ENCODE measurements around the gene NOL11. TPM values are rescaled to one million over a fixed set of nuclear protein-coding genes. Genes with fewer than 3 reads are reported as not detected.
"Not testable (repeated sequence)": the region's sequence is repeated elsewhere in the genome, so short reads cannot be mapped to it uniquely, and the experiment has no call there.

NOL11 gene
- total RNA-seq, 1 donor, result 29.0 TPM

DNA sequence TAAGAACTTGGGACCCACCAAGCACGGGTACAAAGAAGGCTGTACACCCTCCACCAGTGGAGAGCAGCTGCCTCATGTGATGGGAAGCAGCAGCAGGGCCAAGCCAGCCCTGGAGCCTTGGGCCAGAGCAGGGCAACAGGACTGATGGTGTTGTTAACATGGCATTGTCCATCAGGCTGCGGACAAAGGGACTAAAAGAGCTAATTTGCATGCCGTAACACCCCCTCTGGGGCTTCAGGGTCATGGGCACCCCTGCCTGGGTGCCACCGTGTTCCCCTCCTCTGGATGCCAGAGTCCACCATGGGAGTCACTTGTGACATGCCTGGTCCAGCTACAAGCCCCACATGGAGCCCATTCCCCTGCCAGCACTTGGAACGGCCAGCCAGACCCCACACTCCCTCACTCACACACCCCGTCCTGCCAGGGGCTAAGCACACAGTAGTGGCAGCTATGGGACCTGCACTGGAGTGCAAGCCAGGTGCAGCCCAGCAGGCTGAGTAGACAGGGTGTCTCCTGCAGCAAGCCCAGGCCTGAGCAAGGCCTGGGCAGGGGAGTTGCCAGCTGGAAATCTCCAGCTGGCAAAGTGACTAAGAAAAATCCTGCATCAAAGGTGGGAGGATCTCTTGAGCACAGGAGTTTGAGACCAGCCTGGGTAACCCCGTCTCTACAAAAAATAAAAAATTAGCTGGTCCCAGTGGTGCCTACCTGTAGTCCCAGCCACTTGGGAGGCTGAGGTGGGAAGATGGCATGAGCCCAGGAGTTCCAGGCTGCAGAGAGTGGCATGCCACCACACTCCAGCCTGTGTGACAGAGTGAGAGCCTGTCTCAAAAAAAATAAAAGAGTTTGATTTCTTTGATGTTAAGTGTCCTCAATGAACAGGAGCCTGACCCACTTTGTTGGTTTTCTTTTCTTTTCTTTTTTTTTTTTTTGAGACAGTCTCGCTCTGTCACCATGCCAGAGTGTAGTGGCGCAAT lies 33.7 kb downstream of the NOL11 start:
- H3K27ac ChIP-seq (ENCODE audit: low read depth, low read length), result no peak overlapping the region
- no peak overlapping the region for H3K4me2 ChIP-seq (ENCODE audit: insufficient read depth, low read length)
- peaks cover 16% of the 10 kb centered on the region for H3K36me3 ChIP-seq (ENCODE audit: insufficient read depth, low read length)
- no peaks in the 10 kb centered on the region for H3K9me3 ChIP-seq (ENCODE audit: low read depth, low read length)
- peaks cover 5% of the 10 kb centered on the region for H3K4me1 ChIP-seq (ENCODE audit: insufficient read depth, low read length)
- TF ChIP-seq, protein P1, sequence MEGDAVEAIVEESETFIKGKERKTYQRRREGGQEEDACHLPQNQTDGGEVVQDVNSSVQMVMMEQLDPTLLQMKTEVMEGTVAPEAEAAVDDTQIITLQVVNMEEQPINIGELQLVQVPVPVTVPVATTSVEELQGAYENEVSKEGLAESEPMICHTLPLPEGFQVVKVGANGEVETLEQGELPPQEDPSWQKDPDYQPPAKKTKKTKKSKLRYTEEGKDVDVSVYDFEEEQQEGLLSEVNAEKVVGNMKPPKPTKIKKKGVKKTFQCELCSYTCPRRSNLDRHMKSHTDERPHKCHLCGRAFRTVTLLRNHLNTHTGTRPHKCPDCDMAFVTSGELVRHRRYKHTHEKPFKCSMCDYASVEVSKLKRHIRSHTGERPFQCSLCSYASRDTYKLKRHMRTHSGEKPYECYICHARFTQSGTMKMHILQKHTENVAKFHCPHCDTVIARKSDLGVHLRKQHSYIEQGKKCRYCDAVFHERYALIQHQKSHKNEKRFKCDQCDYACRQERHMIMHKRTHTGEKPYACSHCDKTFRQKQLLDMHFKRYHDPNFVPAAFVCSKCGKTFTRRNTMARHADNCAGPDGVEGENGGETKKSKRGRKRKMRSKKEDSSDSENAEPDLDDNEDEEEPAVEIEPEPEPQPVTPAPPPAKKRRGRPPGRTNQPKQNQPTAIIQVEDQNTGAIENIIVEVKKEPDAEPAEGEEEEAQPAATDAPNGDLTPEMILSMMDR (IDR thresholded peaks at IDR 0.05; ENCODE audit: extremely low read depth, low read depth, low read length), result no peak
- H3K79me2 ChIP-seq (ENCODE audit: insufficient read depth, low read length), result no peaks in the 10 kb centered on the region
- no peak overlapping the region for H3K4me3 ChIP-seq (ENCODE audit: insufficient read depth, low read length)
- no peaks in the 10 kb centered on the region for H3K27me3 ChIP-seq (ENCODE audit: insufficient read depth, low read length)
- no peaks in the 10 kb centered on the region for H4K20me1 ChIP-seq (ENCODE audit: insufficient read depth, low read length)
- no peak overlapping the region for H2AFZ ChIP-seq (ENCODE audit: low read length)
- DNase-seq (ENCODE audit: insufficient read length, low spot score, missing footprints), result no peak

DNA sequence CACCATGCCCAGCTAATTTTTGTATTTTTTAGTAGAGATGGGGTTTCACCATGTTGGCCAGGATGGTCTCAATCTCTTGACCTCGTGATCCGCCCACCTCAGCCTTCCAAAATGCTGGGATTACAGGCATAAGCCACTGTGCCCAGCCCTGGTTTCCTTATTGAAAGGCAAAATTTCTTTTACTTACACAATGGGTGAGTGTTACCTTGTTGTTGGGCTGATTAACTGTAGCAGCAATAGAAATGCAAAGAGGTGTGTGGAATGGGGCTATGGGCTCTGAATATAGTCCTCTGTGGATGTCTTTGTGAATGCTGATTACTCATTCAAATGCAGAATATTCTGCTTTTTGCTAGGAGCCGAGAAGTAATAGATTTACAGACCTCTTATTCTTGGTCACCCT lies 34.4 kb downstream of the NOL11 start:
- H3K27me3 ChIP-seq (ENCODE audit: insufficient read depth, low read length); H3K4me3 ChIP-seq (ENCODE audit: insufficient read depth, low read length); H3K4me2 ChIP-seq (ENCODE audit: insufficient read depth, low read length); H3K79me2 ChIP-seq (ENCODE audit: insufficient read depth, low read length); DNase-seq (ENCODE audit: insufficient read length, low spot score, missing footprints); H3K27ac ChIP-seq (ENCODE audit: low read depth, low read length); H4K20me1 ChIP-seq (ENCODE audit: insufficient read depth, low read length); H3K4me1 ChIP-seq (ENCODE audit: insufficient read depth, low read length); H2AFZ ChIP-seq (ENCODE audit: low read length); H3K9me3 ChIP-seq (ENCODE audit: low read depth, low read length): not testable (repeated sequence)
- H3K36me3 ChIP-seq (ENCODE audit: insufficient read depth, low read length), result peaks cover 12% of the 10 kb centered on the region

DNA sequence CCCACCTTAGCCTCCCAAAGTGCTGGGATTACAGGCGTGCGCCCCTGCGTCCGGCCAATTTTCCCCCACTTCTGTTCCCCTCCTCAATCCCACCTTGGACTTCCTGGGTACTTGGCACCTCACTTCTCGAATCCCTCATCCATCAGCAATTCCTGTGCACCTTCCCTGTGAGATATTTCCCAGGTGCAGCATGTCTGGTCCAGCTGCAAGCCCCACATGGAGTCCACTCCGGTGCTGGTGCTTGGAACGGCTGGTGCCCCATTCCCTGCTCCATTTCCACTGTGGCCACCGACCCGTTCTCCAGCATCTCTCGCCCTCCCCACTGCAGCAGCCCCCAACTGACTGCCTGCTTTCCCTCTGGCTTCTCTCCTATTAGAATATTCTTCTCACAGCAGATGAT lies 35.3 kb downstream of the NOL11 start:
- TF ChIP-seq, protein P1 (IDR thresholded peaks at IDR 0.05; ENCODE audit: extremely low read depth, low read depth, low read length), result no peak
- Histone ChIP-seq H3K4me1 (ENCODE audit: insufficient read depth, low read length) (peaks cover 5% of the 10 kb centered on the region), H3K27me3 (ENCODE audit: insufficient read depth, low read length) (no peaks in the 10 kb centered on the region), H3K27ac (ENCODE audit: low read depth, low read length) (no peak overlapping the region), H3K9me3 (ENCODE audit: low read depth, low read length) (no peaks in the 10 kb centered on the region), H3K79me2 (ENCODE audit: insufficient read depth, low read length) (no peaks in the 10 kb centered on the region), H3K36me3 (ENCODE audit: insufficient read depth, low read length) (peaks cover 12% of the 10 kb centered on the region), H3K4me3 (ENCODE audit: insufficient read depth, low read length) (no peak overlapping the region), H4K20me1 (ENCODE audit: insufficient read depth, low read length) (no peaks in the 10 kb centered on the region), H2AFZ (ENCODE audit: low read length) (no peak overlapping the region), H3K4me2 (ENCODE audit: insufficient read depth, low read length) (no peak overlapping the region)
- no peak for DNase-seq (ENCODE audit: insufficient read length, low spot score, missing footprints)

DNA sequence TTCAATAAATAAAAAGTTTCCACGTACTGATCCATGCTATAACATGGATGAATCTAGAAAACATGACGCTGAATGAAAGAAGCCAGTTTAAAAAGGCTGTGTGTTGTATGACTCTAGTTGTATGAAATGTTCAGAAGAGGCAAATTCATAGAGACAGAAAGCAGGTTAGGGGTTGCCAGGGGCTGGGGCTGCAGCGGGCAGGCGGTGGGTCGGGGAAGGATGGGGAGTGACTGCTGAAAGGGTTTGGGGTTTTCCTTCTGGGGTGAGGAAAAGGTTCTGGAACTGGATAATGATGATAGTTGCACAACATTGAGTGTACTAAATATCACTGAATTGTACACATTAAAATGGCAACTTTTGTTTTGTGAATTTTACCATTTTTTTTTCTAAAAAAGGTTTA lies 36.3 kb downstream of the NOL11 start:
- no peak overlapping the region for H3K27ac ChIP-seq (ENCODE audit: low read depth, low read length)
- TF ChIP-seq, protein P1 (IDR thresholded peaks at IDR 0.05; ENCODE audit: extremely low read depth, low read depth, low read length), result no peak
- no peak overlapping the region for H3K4me3 ChIP-seq (ENCODE audit: insufficient read depth, low read length)
- H3K4me1 ChIP-seq (ENCODE audit: insufficient read depth, low read length), result peaks cover 5% of the 10 kb centered on the region
- H3K27me3 ChIP-seq (ENCODE audit: insufficient read depth, low read length), result no peaks in the 10 kb centered on the region
- H2AFZ ChIP-seq (ENCODE audit: low read length), result no peak overlapping the region
- no peaks in the 10 kb centered on the region for H3K9me3 ChIP-seq (ENCODE audit: low read depth, low read length)
- peaks cover 8% of the 10 kb centered on the region for H3K36me3 ChIP-seq (ENCODE audit: insufficient read depth, low read length)
- DNase-seq (ENCODE audit: insufficient read length, low spot score, missing footprints), result no peak
- H3K4me2 ChIP-seq (ENCODE audit: insufficient read depth, low read length), result no peak overlapping the region
- H4K20me1 ChIP-seq (ENCODE audit: insufficient read depth, low read length), result no peaks in the 10 kb centered on the region
- H3K79me2 ChIP-seq (ENCODE audit: insufficient read depth, low read length), result no peaks in the 10 kb centered on the region

DNA sequence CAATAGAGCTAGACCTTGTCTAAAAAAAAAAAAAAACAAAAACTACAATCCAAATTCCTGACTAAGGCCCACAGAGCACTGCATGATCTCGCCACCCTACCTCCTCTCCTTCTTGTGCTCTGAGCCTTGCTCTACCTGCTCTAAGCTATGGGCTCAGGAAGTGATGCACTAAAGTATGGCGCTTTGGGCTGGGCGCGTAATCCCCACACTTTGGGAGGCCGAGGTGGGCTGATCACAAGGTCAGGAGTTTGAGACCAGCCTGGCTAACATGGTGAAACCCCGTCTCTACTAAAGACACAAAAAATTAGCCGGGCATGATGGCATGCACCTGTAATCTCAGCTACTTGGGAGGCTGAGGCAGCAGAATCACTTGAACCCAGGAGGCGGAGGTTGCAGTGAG lies 37.0 kb downstream of the NOL11 start:
- not testable (repeated sequence) for H3K79me2 ChIP-seq (ENCODE audit: insufficient read depth, low read length); H3K4me1 ChIP-seq (ENCODE audit: insufficient read depth, low read length); H4K20me1 ChIP-seq (ENCODE audit: insufficient read depth, low read length); H3K27me3 ChIP-seq (ENCODE audit: insufficient read depth, low read length); H3K27ac ChIP-seq (ENCODE audit: low read depth, low read length); DNase-seq (ENCODE audit: insufficient read length, low spot score, missing footprints); H3K4me2 ChIP-seq (ENCODE audit: insufficient read depth, low read length); H2AFZ ChIP-seq (ENCODE audit: low read length); H3K9me3 ChIP-seq (ENCODE audit: low read depth, low read length); H3K36me3 ChIP-seq (ENCODE audit: insufficient read depth, low read length); H3K4me3 ChIP-seq (ENCODE audit: insufficient read depth, low read length)

DNA sequence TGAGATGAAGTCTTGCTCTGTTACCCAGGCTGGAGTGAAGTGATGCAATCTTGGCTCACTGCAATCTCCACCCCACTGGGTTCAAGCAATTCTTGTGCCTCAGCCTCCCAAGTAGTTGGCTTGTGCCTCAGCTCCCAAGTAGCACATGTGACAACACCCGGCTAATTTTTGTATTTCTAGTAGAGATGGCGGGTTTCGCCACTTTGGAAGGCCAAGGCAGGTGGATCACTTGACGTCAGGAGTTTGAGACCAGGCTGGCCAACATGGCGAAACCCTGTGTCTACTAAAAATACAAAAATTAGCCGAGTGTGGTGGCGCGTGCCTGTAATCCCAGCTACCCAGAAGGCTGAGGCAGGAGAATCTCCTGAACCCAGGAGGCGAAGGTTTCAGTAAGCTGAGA lies 39.0 kb downstream of the NOL11 start:
- DNase-seq (ENCODE audit: insufficient read length, low spot score, missing footprints), result not testable (repeated sequence)

More for the DNA sequence above, 39.0 kb downstream of the NOL11 start:
- not testable (repeated sequence) for H3K4me3 ChIP-seq (ENCODE audit: insufficient read depth, low read length); H3K27me3 ChIP-seq (ENCODE audit: insufficient read depth, low read length); H3K4me1 ChIP-seq (ENCODE audit: insufficient read depth, low read length); H3K36me3 ChIP-seq (ENCODE audit: insufficient read depth, low read length); H3K9me3 ChIP-seq (ENCODE audit: low read depth, low read length); H2AFZ ChIP-seq (ENCODE audit: low read length); H3K79me2 ChIP-seq (ENCODE audit: insufficient read depth, low read length); H3K4me2 ChIP-seq (ENCODE audit: insufficient read depth, low read length); H3K27ac ChIP-seq (ENCODE audit: low read depth, low read length); H4K20me1 ChIP-seq (ENCODE audit: insufficient read depth, low read length)

Data from osteoblast (primary cell).